ENCODE results near the gene C18orf54.

C18orf54 gene

DNA sequence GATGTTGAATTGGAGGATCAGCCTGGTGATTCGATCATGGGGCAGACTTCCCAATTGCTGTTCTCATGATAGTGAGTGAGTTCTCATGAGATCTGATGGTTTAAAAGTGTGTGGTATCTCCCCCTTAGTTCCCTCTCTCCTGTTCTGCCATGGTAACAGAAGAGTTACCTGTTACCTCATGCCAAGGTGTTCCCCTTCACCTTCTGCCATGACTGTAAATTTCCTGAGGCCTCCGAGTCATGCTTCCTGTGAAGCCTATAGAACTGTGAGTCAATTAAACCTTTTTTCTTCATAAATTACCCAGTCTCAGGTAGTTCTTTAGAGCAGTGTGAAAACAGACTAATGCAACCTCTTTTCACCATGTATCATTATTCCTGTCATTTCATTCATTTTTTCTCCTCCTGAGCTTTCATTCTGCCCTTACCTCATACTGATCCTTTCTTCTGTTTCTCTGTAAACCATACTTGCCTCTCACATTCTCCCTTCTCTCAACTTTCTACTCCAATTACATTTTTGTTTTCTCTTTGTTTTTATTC is 22.0 kb upstream of the C18orf54 start:
- Histone ChIP-seq H3K27me3 (ENCODE audit: low read depth, low read length) (no peaks in the 10 kb centered on the region), H2AFZ (ENCODE audit: low read depth, low read length) (no peak overlapping the region), H3K79me2 (ENCODE audit: low read length) (no peaks in the 10 kb centered on the region), H3K4me3 (ENCODE audit: low read length) (no peak overlapping the region), H3K36me3 (replicated peaks; ENCODE audit: low read depth, low read length) (no peaks in the 10 kb centered on the region), H3K9ac (ENCODE audit: low read length) (no peak overlapping the region), H3K27ac (ENCODE audit: low read length) (no peak overlapping the region), H3K4me2 (ENCODE audit: low read length) (no peak overlapping the region), H3K4me1 (ENCODE audit: low read length) (peaks cover 16% of the 10 kb centered on the region), H3K9me3 (ENCODE audit: insufficient read depth, low read length) (peaks cover 5% of the 10 kb centered on the region; the same call in 1 of the 2 replicates), H4K20me1 (ENCODE audit: insufficient read depth, low read length) (no peaks in the 10 kb centered on the region)
- TF ChIP-seq, protein P1, sequence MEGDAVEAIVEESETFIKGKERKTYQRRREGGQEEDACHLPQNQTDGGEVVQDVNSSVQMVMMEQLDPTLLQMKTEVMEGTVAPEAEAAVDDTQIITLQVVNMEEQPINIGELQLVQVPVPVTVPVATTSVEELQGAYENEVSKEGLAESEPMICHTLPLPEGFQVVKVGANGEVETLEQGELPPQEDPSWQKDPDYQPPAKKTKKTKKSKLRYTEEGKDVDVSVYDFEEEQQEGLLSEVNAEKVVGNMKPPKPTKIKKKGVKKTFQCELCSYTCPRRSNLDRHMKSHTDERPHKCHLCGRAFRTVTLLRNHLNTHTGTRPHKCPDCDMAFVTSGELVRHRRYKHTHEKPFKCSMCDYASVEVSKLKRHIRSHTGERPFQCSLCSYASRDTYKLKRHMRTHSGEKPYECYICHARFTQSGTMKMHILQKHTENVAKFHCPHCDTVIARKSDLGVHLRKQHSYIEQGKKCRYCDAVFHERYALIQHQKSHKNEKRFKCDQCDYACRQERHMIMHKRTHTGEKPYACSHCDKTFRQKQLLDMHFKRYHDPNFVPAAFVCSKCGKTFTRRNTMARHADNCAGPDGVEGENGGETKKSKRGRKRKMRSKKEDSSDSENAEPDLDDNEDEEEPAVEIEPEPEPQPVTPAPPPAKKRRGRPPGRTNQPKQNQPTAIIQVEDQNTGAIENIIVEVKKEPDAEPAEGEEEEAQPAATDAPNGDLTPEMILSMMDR (IDR thresholded peaks at IDR 0.05; ENCODE audit: low read depth, low read length), result no peak
- TF ChIP-seq EZH2phosphoT487 (IDR thresholded peaks at IDR 0.05; ENCODE audit: low read depth), result no peak

DNA sequence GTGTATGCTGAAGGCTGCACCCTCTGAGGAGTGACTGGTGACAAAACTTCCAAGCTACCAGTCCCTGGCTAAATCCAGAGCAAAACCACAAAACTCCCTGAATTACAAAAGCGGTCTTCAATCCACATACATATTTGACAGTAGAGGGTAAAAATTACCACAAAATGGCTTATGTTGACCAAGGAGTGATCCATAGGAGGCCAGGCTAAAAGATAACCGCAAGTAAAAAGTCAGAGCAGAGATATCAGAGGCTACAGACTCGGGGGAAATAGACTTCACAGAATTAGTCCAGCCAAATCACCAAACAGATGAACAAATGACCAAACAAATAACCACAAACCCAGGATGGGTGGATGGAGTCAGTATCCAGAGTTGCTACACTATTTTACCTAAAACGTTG is 19.5 kb upstream of the C18orf54 start:
- no peak overlapping the region for H3K27ac ChIP-seq (ENCODE audit: low read length)
- TF ChIP-seq EZH2phosphoT487 (IDR thresholded peaks at IDR 0.05; ENCODE audit: low read depth), result no peak
- TF ChIP-seq, protein P1 (IDR thresholded peaks at IDR 0.05; ENCODE audit: low read depth, low read length), result no peak
- H4K20me1 ChIP-seq (ENCODE audit: insufficient read depth, low read length), result no peaks in the 10 kb centered on the region
- H3K4me1 ChIP-seq (ENCODE audit: low read length), result no peaks in the 10 kb centered on the region
- H3K36me3 ChIP-seq (replicated peaks; ENCODE audit: low read depth, low read length), result no peaks in the 10 kb centered on the region
- H3K4me3 ChIP-seq (ENCODE audit: low read length), result no peak overlapping the region
- H3K27me3 ChIP-seq (ENCODE audit: low read depth, low read length), result no peaks in the 10 kb centered on the region
- H2AFZ ChIP-seq (ENCODE audit: low read depth, low read length), result no peak overlapping the region
- no peak overlapping the region for H3K9ac ChIP-seq (ENCODE audit: low read length)
- no peak overlapping the region for H3K4me2 ChIP-seq (ENCODE audit: low read length)
- H3K9me3 ChIP-seq (ENCODE audit: insufficient read depth, low read length), result peaks cover 9% of the 10 kb centered on the region; the same call in 1 of the 2 replicates
- no peaks in the 10 kb centered on the region for H3K79me2 ChIP-seq (ENCODE audit: low read length)

DNA sequence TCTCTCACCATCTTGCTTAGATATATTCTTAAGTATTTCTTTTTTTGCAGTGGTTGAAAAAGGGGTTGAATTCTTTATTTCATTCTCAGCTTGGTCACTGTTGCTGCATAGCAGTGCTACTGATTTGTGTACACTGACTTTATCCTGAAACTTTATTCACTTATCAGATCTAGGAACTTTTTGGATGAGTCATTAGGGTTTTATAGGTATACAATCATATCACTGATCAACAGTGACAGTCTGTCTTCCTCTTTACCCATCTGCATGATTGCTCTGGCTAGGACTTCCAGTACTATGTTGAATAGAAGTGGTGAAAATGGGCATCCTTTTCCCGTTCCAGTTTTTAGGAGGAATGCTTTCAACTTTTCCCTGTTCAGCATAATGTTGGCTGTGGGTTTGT is 6.5 kb upstream of the C18orf54 start:
- TF ChIP-seq, protein P1 (IDR thresholded peaks at IDR 0.05; ENCODE audit: low read depth, low read length), result no peak
- TF ChIP-seq EZH2phosphoT487 (IDR thresholded peaks at IDR 0.05; ENCODE audit: low read depth), result no peak
- H3K79me2 ChIP-seq (ENCODE audit: low read length), result no peaks in the 10 kb centered on the region
- no peak overlapping the region for H2AFZ ChIP-seq (ENCODE audit: low read depth, low read length)
- H3K4me3 ChIP-seq (ENCODE audit: low read length), result no peak overlapping the region
- H3K36me3 ChIP-seq (replicated peaks; ENCODE audit: low read depth, low read length), result peaks cover 6% of the 10 kb centered on the region
- no peak overlapping the region for H3K27ac ChIP-seq (ENCODE audit: low read length)
- H3K4me1 ChIP-seq (ENCODE audit: low read length), result no peaks in the 10 kb centered on the region
- H3K9ac ChIP-seq (ENCODE audit: low read length), result no peak overlapping the region
- H3K9me3 ChIP-seq (ENCODE audit: insufficient read depth, low read length), result peaks cover 7% of the 10 kb centered on the region; the same call in 1 of the 2 replicates
- no peaks in the 10 kb centered on the region for H4K20me1 ChIP-seq (ENCODE audit: insufficient read depth, low read length)
- H3K4me2 ChIP-seq (ENCODE audit: low read length), result no peak overlapping the region
- H3K27me3 ChIP-seq (ENCODE audit: low read depth, low read length), result no peaks in the 10 kb centered on the region

DNA sequence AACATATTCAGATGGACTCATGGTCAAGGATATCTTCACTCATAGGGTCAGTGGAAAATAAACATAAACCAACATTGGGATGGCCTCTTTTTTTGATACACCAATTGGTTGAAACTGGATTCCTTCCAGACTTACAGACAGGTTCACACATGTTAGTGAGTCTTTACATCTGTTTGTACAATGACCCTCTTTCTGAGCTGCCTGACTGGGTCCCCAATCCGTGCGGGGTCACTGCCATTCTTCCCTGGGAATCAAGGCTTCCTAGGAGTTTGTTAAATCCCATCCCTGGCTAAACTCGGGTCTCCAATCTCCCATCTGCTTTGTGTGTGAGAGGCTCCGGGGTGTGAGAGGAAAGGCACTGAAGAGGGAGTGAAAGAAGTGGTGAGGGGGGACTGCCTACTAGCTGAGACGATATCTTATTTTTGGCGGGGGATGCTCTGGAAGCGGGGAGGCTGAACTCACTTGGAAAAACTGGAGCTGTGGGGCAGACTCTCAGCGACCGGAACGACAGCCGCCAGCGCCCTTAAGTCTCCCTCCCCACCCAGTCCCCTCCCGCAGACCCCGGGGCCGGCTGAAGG is 535 bp upstream of the C18orf54 start:
- Histone ChIP-seq H3K4me2 (ENCODE audit: low read length) (peak overlapping the region; percentile 87), H3K9ac (ENCODE audit: low read length) (peak overlapping the region; percentile 91), H3K4me1 (ENCODE audit: low read length) (peaks cover 16% of the 10 kb centered on the region), H3K36me3 (replicated peaks; ENCODE audit: low read depth, low read length) (peaks cover 21% of the 10 kb centered on the region), H3K79me2 (ENCODE audit: low read length) (peaks cover 17% of the 10 kb centered on the region), H3K9me3 (ENCODE audit: insufficient read depth, low read length) (peaks cover 4% of the 10 kb centered on the region; the same call in 1 of the 2 replicates), H3K4me3 (ENCODE audit: low read length) (peak overlapping the region; percentile 81), H4K20me1 (ENCODE audit: insufficient read depth, low read length) (no peaks in the 10 kb centered on the region), H3K27ac (ENCODE audit: low read length) (peak overlapping the region; percentile 66), H2AFZ (ENCODE audit: low read depth, low read length) (peak overlapping the region; percentile 98), H3K27me3 (ENCODE audit: low read depth, low read length) (no peaks in the 10 kb centered on the region)
- TF ChIP-seq, protein P1 (IDR thresholded peaks at IDR 0.05; ENCODE audit: low read depth, low read length), result no peak
- no peak for TF ChIP-seq EZH2phosphoT487 (IDR thresholded peaks at IDR 0.05; ENCODE audit: low read depth)

All from OCI-LY3 (cell line).